Measurements from ENCODE around the gene ACTL10. TPM values are rescaled to one million over a fixed set of nuclear protein-coding genes. Genes with fewer than 3 reads are reported as not detected.
A peak's percentile ranks its signal among the peaks of the same experiment; 100 is the strongest.
"Not testable (repeated sequence)": the region's sequence is repeated elsewhere in the genome, so short reads cannot be mapped to it uniquely, and the experiment has no call there.

The ACTL10 gene
- total and polyA plus RNA-seq, 4 donors, result 0.63 to 1.2 (median 1.1) TPM

- Histone ChIP-seq H3K27ac (ENCODE audit: low read depth in 1 of 2, low read length in 2 of 2) (peak overlapping the region; percentile 32 to 73), H3K4me1 (ENCODE audit: control insufficient read depth in 1 of 2, insufficient read depth in 2 of 2, low read length in 2 of 2) (peaks cover 0 to 2% of the 10 kb centered on the region in 2 donors), H3K9me3 (ENCODE audit: control insufficient read depth, low read length) (no peaks in the 10 kb centered on the region), H3K36me3 (ENCODE audit: control insufficient read depth in 1 of 2, insufficient read depth in 2 of 2, low read length in 1 of 2) (no peaks in the 10 kb centered on the region), H3K27me3 (ENCODE audit: control insufficient read depth in 1 of 2, insufficient read depth in 2 of 2, low read length in 1 of 2) (no peaks in the 10 kb centered on the region), H3K4me3 (ENCODE audit: low read length in 2 of 2) (no peak overlapping the region)
- 14 to 22% methylated on average over 17 of the region's 17 CpGs for WGBS, 2 donors
- peak; percentile 79 for ATAC-seq (ENCODE audit: low FRiP score)
- peak in 1 of 2 donors; percentile 76 for DNase-seq
- intact Hi-C loops (cut with DNase I), result no loop called here
Measured at GRCh38 chr20:33693741-33694638, 27.2 kb downstream of the ACTL10 start.

- no peaks in the 10 kb centered on the region for H3K36me3 ChIP-seq (ENCODE audit: control insufficient read depth in 1 of 2, insufficient read depth in 2 of 2, low read length in 1 of 2)
- intact Hi-C loops (cut with DNase I), result no loop called here
- DNase-seq, result no peak
- peak overlapping the region in 1 of 2 donors; percentile 73 for H3K27ac ChIP-seq (ENCODE audit: low read depth in 1 of 2, low read length in 2 of 2)
- peaks cover 0 to 2% of the 10 kb centered on the region in 2 donors for H3K4me1 ChIP-seq (ENCODE audit: control insufficient read depth in 1 of 2, insufficient read depth in 2 of 2, low read length in 2 of 2)
- 11 to 15% methylated on average over 6 of the region's 6 CpGs for WGBS, 2 donors
- no peaks in the 10 kb centered on the region for H3K27me3 ChIP-seq (ENCODE audit: control insufficient read depth in 1 of 2, insufficient read depth in 2 of 2, low read length in 1 of 2)
- no peaks in the 10 kb centered on the region for H3K9me3 ChIP-seq (ENCODE audit: control insufficient read depth, low read length)
- no peak overlapping the region for H3K4me3 ChIP-seq (ENCODE audit: low read length in 2 of 2)
- no peak for ATAC-seq (ENCODE audit: low FRiP score)
Measured at GRCh38 chr20:33694639-33695012, 27.9 kb downstream of the ACTL10 start.

- peaks cover 0 to 2% of the 10 kb centered on the region in 2 donors for H3K4me1 ChIP-seq (ENCODE audit: control insufficient read depth in 1 of 2, insufficient read depth in 2 of 2, low read length in 2 of 2)
- no peaks in the 10 kb centered on the region for H3K9me3 ChIP-seq (ENCODE audit: control insufficient read depth, low read length)
- H3K27me3 ChIP-seq (ENCODE audit: control insufficient read depth in 1 of 2, insufficient read depth in 2 of 2, low read length in 1 of 2), result no peaks in the 10 kb centered on the region
- H3K36me3 ChIP-seq (ENCODE audit: control insufficient read depth in 1 of 2, insufficient read depth in 2 of 2, low read length in 1 of 2), result no peaks in the 10 kb centered on the region
- H3K27ac ChIP-seq (ENCODE audit: low read depth in 1 of 2, low read length in 2 of 2), result no peak overlapping the region
- DNase-seq (no peak), ATAC-seq (ENCODE audit: low FRiP score) (no peak)
- intact Hi-C loops (cut with DNase I), result no loop called here
- no peak overlapping the region for H3K4me3 ChIP-seq (ENCODE audit: low read length in 2 of 2)
- WGBS, 2 donors, result 91 to 92% methylated on average over 4 of the region's 4 CpGs
Measured at GRCh38 chr20:33696448-33696847, 29.7 kb downstream of the ACTL10 start.

GRCh38 chr20:33697129-33697528 lies 30.4 kb downstream of the ACTL10 start:
- Histone ChIP-seq H3K36me3 (ENCODE audit: control insufficient read depth in 1 of 2, insufficient read depth in 2 of 2, low read length in 1 of 2) (no peaks in the 10 kb centered on the region), H3K27me3 (ENCODE audit: control insufficient read depth in 1 of 2, insufficient read depth in 2 of 2, low read length in 1 of 2) (no peaks in the 10 kb centered on the region), H3K4me3 (ENCODE audit: low read length in 2 of 2) (no peak overlapping the region), H3K27ac (ENCODE audit: low read depth in 1 of 2, low read length in 2 of 2) (no peak overlapping the region), H3K4me1 (ENCODE audit: control insufficient read depth in 1 of 2, insufficient read depth in 2 of 2, low read length in 2 of 2) (peaks cover 0 to 2% of the 10 kb centered on the region in 2 donors), H3K9me3 (ENCODE audit: control insufficient read depth, low read length) (no peaks in the 10 kb centered on the region)
- intact Hi-C loops (cut with DNase I), result no loop called here
- 26 to 35% methylated on average over 8 of the region's 8 CpGs for WGBS, 2 donors
- DNase-seq (peak; percentile 86 to 87), ATAC-seq (ENCODE audit: low FRiP score) (peak; percentile 84)

GRCh38 chr20:33698966-33699365 lies 32.2 kb downstream of the ACTL10 start:
- H3K27ac ChIP-seq (ENCODE audit: low read depth in 1 of 2, low read length in 2 of 2); H3K4me1 ChIP-seq (ENCODE audit: control insufficient read depth in 1 of 2, insufficient read depth in 2 of 2, low read length in 2 of 2); H3K9me3 ChIP-seq (ENCODE audit: control insufficient read depth, low read length); H3K4me3 ChIP-seq (ENCODE audit: low read length in 2 of 2); DNase-seq; ATAC-seq (ENCODE audit: low FRiP score); H3K36me3 ChIP-seq (ENCODE audit: control insufficient read depth in 1 of 2, insufficient read depth in 2 of 2, low read length in 1 of 2); intact Hi-C loops (cut with DNase I); H3K27me3 ChIP-seq (ENCODE audit: control insufficient read depth in 1 of 2, insufficient read depth in 2 of 2, low read length in 1 of 2): not testable (repeated sequence)
- 91 to 92% methylated on average over 17 to 21 of the region's 27 CpGs for WGBS, 2 donors

GRCh38 chr20:33700696-33701441 lies 34.1 kb downstream of the ACTL10 start:
- H3K4me1 ChIP-seq (ENCODE audit: control insufficient read depth in 1 of 2, insufficient read depth in 2 of 2, low read length in 2 of 2); DNase-seq; ATAC-seq (ENCODE audit: low FRiP score); H3K27ac ChIP-seq (ENCODE audit: low read depth in 1 of 2, low read length in 2 of 2); H3K9me3 ChIP-seq (ENCODE audit: control insufficient read depth, low read length); H3K4me3 ChIP-seq (ENCODE audit: low read length in 2 of 2); H3K27me3 ChIP-seq (ENCODE audit: control insufficient read depth in 1 of 2, insufficient read depth in 2 of 2, low read length in 1 of 2); intact Hi-C loops (cut with DNase I); H3K36me3 ChIP-seq (ENCODE audit: control insufficient read depth in 1 of 2, insufficient read depth in 2 of 2, low read length in 1 of 2): not testable (repeated sequence)
- WGBS, 2 donors, result 94 to 95% methylated on average over 42 to 45 of the region's 45 CpGs

GRCh38 chr20:33701629-33702450 lies 35.1 kb downstream of the ACTL10 start:
- peaks cover 0 to 2% of the 10 kb centered on the region in 2 donors for H3K4me1 ChIP-seq (ENCODE audit: control insufficient read depth in 1 of 2, insufficient read depth in 2 of 2, low read length in 2 of 2)
- WGBS, 2 donors, result 86 to 90% methylated on average over 16 to 27 of the region's 27 CpGs
- H3K9me3 ChIP-seq (ENCODE audit: control insufficient read depth, low read length), result no peaks in the 10 kb centered on the region
- no peaks in the 10 kb centered on the region for H3K27me3 ChIP-seq (ENCODE audit: control insufficient read depth in 1 of 2, insufficient read depth in 2 of 2, low read length in 1 of 2)
- DNase-seq (no peak), ATAC-seq (ENCODE audit: low FRiP score) (no peak)
- no peak overlapping the region for H3K4me3 ChIP-seq (ENCODE audit: low read length in 2 of 2)
- no peaks in the 10 kb centered on the region for H3K36me3 ChIP-seq (ENCODE audit: control insufficient read depth in 1 of 2, insufficient read depth in 2 of 2, low read length in 1 of 2)
- no peak overlapping the region for H3K27ac ChIP-seq (ENCODE audit: low read depth in 1 of 2, low read length in 2 of 2)
- intact Hi-C loops (cut with DNase I), result no loop called here

- no peak for DNase-seq
- no peaks in the 10 kb centered on the region for H3K4me1 ChIP-seq (ENCODE audit: control insufficient read depth in 1 of 2, insufficient read depth in 2 of 2, low read length in 2 of 2)
- no peaks in the 10 kb centered on the region for H3K27me3 ChIP-seq (ENCODE audit: control insufficient read depth in 1 of 2, insufficient read depth in 2 of 2, low read length in 1 of 2)
- no peak overlapping the region for H3K4me3 ChIP-seq (ENCODE audit: low read length in 2 of 2)
- H3K36me3 ChIP-seq (ENCODE audit: control insufficient read depth in 1 of 2, insufficient read depth in 2 of 2, low read length in 1 of 2), result no peaks in the 10 kb centered on the region
- H3K9me3 ChIP-seq (ENCODE audit: control insufficient read depth, low read length), result no peaks in the 10 kb centered on the region
- WGBS, 2 donors, result 36 to 52% methylated on average over 5 of the region's 5 CpGs
- no peak overlapping the region for H3K27ac ChIP-seq (ENCODE audit: low read depth in 1 of 2, low read length in 2 of 2)
- intact Hi-C loops (cut with DNase I), result no loop called here
- ATAC-seq (ENCODE audit: low FRiP score), result no peak
Measured at GRCh38 chr20:33702861-33703260, 36.1 kb downstream of the ACTL10 start.

Measured in aorta (tissue), 5 donors.